K562 (cell line): ENCODE measurements around the gene RALY. TPM values are rescaled to one million over a fixed set of nuclear protein-coding genes. Genes with fewer than 3 reads are reported as not detected.
A peak's percentile ranks its signal among the peaks of the same experiment; 100 is the strongest.

Source experiments
- DPF2 ChIP-seq: fragments of 450-650 bp; IDR thresholded peaks from 2 replicates; pipeline ENCODE4 v1.6.1; 2016
- KLF13 ChIP-seq: fragments of 450-650 bp; IDR thresholded peaks from 2 replicates; pipeline ENCODE4 v1.6.1; 2016; ENCODE audit warnings: missing genetic modification characterization, low read depth, mild to moderate bottlenecking, missing compliant biosample characterization, moderate library complexity, borderline replicate concordance
- MEF2D ChIP-seq: conservative IDR thresholded peaks from 2 replicates; pipeline ENCODE4 v1.6.1; 2016; ENCODE audit warnings: low read depth, missing genetic modification characterization, missing compliant biosample characterization
- NCOA6 ChIP-seq: fragments of 450-650 bp; IDR thresholded peaks from 2 replicates; pipeline ENCODE4 v1.6.1; 2017; ENCODE audit warnings: mild to moderate bottlenecking
- NFE2 ChIP-seq: IDR thresholded peaks from 2 replicates; pipeline ENCODE4 v1.6.1; 2014; ENCODE audit warnings: antibody characterized with exemption, low read depth
- ZNF175 ChIP-seq: fragments of 200-800 bp; sonication (Bioruptor generic); IDR thresholded peaks from 2 replicates; pipeline ENCODE4 v1.6.1; 2016; ENCODE audit warnings: low read depth, mild to moderate bottlenecking, missing genetic modification characterization, missing compliant biosample characterization
- polyA plus RNA-seq, 8 experiments: library from polyadenylated mRNA; depleted of rRNA in 4 of 8; stranded (reverse) in 5 of 8; unstranded in 3 of 8; fragments of >200 nt; fragmentation: Nextera tagmentation in 2 of 8; fragmentation: Illumina TruSeq in 1 of 8; extraction: Ambion mirVana in 2 of 8; extraction: Trizol in 1 of 8; gene quantifications; 2 replicates each; pipeline versions ENCODE4 v1.2.1 to v1.2.3, GENCODE V29; 2011 to 2014; ENCODE audit warnings: inconsistent platforms in 1 of 8, missing spikeins in 1 of 8
- total RNA-seq, 7 experiments: library from RNA; depleted of rRNA in 6 of 7; stranded (reverse); fragments of >200 nt in 6 of 7; fragmentation: Illumina TruSeq in 2 of 7; extraction: Trizol in 2 of 7; gene quantifications; 2 replicates each; pipeline versions ENCODE4 v1.2.1 to v1.2.3, GENCODE V29; 2011 to 2021; ENCODE audit warnings: low replicate concordance in 1 of 7
- TF ChIP-seq, protein P1 (sequence below), 3 experiments: fragments of 200-800 bp in 1 of 3; fragments of 250-450 bp in 1 of 3; fragments of 450-650 bp in 1 of 3; sonication (Bioruptor Pico) in 1 of 3; sonication (Bioruptor generic) in 1 of 3; formaldehyde crosslinking in 1 of 3; IDR thresholded peaks; 2 replicates each; pipeline versions ENCODE4 v1.6.1 to v1.8.0; 2016 to 2022; ENCODE audit warnings: mild to moderate bottlenecking in 2 of 3, missing genetic modification characterization in 2 of 3, missing compliant biosample characterization in 1 of 3, moderate library complexity in 1 of 3
- TF ChIP-seq, protein P2 (sequence below): fragments of 450-650 bp; IDR thresholded peaks from 2 replicates; pipeline ENCODE4 v1.6.1; 2016; ENCODE audit warnings: mild to moderate bottlenecking, moderate library complexity
- TF ChIP-seq, protein P3 (sequence below): IDR thresholded peaks from 2 replicates; pipeline ENCODE4 v1.6.1; 2011; ENCODE audit warnings: borderline replicate concordance, low read depth, mild to moderate bottlenecking, moderate library complexity, low read length; ENCODE audit not compliant: insufficient read depth, poor library complexity, severe bottlenecking
- TF ChIP-seq, protein P4 (sequence below): sonication (generic); formaldehyde crosslinking; IDR thresholded peaks from 2 replicates; pipeline ENCODE4 v1.9.0; 2022; ENCODE audit warnings: mild to moderate bottlenecking, missing genetic modification reagents

The RALY gene
- total and polyA plus RNA-seq, 9 of the 15 experiments (the other 6 are each of a cell fraction or from before 2014, with no cell fraction given), result 0.80 to 207 (median 128) TPM

DNA sequence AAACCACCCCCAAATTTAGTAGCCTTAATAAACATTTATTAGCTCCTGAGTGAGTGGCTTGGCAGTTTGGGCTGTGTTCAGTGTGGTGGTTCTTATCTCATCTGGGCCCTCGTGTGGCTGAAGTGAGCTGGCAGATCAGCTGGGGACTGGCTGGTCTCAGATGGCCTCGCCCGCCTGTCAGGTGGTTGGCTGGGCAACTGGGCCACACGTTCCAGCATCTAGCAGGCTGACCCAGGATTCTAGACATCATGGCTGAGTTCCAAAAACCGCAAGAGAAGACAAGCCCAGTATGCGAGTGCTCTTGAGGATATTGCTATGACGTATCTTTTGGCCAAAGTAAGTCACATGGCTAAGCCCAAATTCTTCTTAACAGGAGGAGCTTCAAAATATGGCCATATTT lies 89.4 kb downstream of the RALY start (continued):
- TF ChIP-seq, protein P1, sequence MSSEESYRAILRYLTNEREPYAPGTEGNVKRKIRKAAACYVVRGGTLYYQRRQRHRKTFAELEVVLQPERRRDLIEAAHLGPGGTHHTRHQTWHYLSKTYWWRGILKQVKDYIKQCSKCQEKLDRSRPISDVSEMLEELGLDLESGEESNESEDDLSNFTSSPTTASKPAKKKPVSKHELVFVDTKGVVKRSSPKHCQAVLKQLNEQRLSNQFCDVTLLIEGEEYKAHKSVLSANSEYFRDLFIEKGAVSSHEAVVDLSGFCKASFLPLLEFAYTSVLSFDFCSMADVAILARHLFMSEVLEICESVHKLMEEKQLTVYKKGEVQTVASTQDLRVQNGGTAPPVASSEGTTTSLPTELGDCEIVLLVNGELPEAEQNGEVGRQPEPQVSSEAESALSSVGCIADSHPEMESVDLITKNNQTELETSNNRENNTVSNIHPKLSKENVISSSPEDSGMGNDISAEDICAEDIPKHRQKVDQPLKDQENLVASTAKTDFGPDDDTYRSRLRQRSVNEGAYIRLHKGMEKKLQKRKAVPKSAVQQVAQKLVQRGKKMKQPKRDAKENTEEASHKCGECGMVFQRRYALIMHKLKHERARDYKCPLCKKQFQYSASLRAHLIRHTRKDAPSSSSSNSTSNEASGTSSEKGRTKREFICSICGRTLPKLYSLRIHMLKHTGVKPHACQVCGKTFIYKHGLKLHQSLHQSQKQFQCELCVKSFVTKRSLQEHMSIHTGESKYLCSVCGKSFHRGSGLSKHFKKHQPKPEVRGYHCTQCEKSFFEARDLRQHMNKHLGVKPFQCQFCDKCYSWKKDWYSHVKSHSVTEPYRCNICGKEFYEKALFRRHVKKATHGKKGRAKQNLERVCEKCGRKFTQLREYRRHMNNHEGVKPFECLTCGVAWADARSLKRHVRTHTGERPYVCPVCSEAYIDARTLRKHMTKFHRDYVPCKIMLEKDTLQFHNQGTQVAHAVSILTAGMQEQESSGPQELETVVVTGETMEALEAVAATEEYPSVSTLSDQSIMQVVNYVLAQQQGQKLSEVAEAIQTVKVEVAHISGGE (CRISPR knock-in tag; IDR thresholded peaks at IDR 0.05), result peak in 1 of 3 experiments; percentile 54; a peak in 2 of 6 replicates
- TF ChIP-seq MEF2D (tag), result 0 out of 2 replicates have a peak, but pooled peaks have one; percentile 6
- TF ChIP-seq, protein P2, sequence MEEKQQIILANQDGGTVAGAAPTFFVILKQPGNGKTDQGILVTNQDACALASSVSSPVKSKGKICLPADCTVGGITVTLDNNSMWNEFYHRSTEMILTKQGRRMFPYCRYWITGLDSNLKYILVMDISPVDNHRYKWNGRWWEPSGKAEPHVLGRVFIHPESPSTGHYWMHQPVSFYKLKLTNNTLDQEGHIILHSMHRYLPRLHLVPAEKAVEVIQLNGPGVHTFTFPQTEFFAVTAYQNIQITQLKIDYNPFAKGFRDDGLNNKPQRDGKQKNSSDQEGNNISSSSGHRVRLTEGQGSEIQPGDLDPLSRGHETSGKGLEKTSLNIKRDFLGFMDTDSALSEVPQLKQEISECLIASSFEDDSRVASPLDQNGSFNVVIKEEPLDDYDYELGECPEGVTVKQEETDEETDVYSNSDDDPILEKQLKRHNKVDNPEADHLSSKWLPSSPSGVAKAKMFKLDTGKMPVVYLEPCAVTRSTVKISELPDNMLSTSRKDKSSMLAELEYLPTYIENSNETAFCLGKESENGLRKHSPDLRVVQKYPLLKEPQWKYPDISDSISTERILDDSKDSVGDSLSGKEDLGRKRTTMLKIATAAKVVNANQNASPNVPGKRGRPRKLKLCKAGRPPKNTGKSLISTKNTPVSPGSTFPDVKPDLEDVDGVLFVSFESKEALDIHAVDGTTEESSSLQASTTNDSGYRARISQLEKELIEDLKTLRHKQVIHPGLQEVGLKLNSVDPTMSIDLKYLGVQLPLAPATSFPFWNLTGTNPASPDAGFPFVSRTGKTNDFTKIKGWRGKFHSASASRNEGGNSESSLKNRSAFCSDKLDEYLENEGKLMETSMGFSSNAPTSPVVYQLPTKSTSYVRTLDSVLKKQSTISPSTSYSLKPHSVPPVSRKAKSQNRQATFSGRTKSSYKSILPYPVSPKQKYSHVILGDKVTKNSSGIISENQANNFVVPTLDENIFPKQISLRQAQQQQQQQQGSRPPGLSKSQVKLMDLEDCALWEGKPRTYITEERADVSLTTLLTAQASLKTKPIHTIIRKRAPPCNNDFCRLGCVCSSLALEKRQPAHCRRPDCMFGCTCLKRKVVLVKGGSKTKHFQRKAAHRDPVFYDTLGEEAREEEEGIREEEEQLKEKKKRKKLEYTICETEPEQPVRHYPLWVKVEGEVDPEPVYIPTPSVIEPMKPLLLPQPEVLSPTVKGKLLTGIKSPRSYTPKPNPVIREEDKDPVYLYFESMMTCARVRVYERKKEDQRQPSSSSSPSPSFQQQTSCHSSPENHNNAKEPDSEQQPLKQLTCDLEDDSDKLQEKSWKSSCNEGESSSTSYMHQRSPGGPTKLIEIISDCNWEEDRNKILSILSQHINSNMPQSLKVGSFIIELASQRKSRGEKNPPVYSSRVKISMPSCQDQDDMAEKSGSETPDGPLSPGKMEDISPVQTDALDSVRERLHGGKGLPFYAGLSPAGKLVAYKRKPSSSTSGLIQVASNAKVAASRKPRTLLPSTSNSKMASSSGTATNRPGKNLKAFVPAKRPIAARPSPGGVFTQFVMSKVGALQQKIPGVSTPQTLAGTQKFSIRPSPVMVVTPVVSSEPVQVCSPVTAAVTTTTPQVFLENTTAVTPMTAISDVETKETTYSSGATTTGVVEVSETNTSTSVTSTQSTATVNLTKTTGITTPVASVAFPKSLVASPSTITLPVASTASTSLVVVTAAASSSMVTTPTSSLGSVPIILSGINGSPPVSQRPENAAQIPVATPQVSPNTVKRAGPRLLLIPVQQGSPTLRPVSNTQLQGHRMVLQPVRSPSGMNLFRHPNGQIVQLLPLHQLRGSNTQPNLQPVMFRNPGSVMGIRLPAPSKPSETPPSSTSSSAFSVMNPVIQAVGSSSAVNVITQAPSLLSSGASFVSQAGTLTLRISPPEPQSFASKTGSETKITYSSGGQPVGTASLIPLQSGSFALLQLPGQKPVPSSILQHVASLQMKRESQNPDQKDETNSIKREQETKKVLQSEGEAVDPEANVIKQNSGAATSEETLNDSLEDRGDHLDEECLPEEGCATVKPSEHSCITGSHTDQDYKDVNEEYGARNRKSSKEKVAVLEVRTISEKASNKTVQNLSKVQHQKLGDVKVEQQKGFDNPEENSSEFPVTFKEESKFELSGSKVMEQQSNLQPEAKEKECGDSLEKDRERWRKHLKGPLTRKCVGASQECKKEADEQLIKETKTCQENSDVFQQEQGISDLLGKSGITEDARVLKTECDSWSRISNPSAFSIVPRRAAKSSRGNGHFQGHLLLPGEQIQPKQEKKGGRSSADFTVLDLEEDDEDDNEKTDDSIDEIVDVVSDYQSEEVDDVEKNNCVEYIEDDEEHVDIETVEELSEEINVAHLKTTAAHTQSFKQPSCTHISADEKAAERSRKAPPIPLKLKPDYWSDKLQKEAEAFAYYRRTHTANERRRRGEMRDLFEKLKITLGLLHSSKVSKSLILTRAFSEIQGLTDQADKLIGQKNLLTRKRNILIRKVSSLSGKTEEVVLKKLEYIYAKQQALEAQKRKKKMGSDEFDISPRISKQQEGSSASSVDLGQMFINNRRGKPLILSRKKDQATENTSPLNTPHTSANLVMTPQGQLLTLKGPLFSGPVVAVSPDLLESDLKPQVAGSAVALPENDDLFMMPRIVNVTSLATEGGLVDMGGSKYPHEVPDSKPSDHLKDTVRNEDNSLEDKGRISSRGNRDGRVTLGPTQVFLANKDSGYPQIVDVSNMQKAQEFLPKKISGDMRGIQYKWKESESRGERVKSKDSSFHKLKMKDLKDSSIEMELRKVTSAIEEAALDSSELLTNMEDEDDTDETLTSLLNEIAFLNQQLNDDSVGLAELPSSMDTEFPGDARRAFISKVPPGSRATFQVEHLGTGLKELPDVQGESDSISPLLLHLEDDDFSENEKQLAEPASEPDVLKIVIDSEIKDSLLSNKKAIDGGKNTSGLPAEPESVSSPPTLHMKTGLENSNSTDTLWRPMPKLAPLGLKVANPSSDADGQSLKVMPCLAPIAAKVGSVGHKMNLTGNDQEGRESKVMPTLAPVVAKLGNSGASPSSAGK, result peak; percentile 53
- TF ChIP-seq, protein P3, sequence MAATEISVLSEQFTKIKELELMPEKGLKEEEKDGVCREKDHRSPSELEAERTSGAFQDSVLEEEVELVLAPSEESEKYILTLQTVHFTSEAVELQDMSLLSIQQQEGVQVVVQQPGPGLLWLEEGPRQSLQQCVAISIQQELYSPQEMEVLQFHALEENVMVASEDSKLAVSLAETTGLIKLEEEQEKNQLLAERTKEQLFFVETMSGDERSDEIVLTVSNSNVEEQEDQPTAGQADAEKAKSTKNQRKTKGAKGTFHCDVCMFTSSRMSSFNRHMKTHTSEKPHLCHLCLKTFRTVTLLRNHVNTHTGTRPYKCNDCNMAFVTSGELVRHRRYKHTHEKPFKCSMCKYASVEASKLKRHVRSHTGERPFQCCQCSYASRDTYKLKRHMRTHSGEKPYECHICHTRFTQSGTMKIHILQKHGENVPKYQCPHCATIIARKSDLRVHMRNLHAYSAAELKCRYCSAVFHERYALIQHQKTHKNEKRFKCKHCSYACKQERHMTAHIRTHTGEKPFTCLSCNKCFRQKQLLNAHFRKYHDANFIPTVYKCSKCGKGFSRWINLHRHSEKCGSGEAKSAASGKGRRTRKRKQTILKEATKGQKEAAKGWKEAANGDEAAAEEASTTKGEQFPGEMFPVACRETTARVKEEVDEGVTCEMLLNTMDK, result no peak
- TF ChIP-seq NFE2, result peak; percentile 5; the same call in 1 of the 2 replicates
- 0 out of 2 replicates have a peak, but pooled peaks have one; percentile 47 for TF ChIP-seq ZNF175
- TF ChIP-seq DPF2, result no peak
- TF ChIP-seq, protein P4, sequence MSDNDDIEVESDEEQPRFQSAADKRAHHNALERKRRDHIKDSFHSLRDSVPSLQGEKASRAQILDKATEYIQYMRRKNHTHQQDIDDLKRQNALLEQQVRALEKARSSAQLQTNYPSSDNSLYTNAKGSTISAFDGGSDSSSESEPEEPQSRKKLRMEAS (CRISPR knock-in tag), result peak; percentile 83
- TF ChIP-seq NCOA6, result no peak
- TF ChIP-seq KLF13 (tag), result no peak
